Stimulated activated CD8-positive, alpha-beta memory T cell treated with anti-CD3 and anti-CD28 coated beads, Interleukin-7, amount 100 ng/mL, for 24 hours (primary cell): ENCODE results near the gene PLGRKT.
"Not testable (repeated sequence)": the region's sequence is repeated elsewhere in the genome, so short reads cannot be mapped to it uniquely, and the experiment has no call there.

Source experiments
- DNase-seq: peaks from one replicate; pipeline ENCODE4 v3.0.0-alpha.2; 2020; ENCODE audit warnings: low read depth

The PLGRKT gene

DNA sequence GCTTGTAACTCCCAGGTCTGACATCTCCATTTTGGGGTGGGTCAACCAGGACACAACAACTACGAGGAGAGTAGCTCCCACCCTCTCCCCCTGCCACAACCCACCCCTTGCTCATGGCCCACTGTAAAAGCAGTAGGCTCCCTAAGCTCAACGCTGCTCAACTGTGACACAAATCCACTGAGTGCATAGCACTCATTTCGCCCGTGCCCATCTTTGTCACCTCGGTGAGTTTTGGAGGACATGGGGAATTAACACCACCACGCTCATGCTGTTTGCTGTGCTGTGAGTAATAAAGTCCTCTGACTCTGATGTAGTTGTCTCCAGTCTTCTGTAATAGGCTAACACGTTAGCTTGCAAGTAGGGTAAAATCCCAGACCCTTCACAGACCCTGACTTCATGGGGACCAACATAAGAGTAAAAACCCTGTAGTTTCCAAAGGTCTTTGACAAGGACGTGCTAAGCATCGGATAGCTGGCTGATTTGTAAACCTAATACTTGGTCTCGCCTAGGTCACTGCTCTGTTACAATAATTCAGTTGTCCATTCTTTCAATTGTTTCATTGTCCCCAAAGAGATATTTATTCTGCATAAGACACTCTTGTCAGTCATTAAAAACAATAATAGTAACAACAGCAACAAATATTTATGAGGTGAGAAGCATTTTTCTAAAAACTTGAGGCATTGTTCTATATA lies 7.7 kb downstream of the PLGRKT start:
- no peak for DNase-seq

DNA sequence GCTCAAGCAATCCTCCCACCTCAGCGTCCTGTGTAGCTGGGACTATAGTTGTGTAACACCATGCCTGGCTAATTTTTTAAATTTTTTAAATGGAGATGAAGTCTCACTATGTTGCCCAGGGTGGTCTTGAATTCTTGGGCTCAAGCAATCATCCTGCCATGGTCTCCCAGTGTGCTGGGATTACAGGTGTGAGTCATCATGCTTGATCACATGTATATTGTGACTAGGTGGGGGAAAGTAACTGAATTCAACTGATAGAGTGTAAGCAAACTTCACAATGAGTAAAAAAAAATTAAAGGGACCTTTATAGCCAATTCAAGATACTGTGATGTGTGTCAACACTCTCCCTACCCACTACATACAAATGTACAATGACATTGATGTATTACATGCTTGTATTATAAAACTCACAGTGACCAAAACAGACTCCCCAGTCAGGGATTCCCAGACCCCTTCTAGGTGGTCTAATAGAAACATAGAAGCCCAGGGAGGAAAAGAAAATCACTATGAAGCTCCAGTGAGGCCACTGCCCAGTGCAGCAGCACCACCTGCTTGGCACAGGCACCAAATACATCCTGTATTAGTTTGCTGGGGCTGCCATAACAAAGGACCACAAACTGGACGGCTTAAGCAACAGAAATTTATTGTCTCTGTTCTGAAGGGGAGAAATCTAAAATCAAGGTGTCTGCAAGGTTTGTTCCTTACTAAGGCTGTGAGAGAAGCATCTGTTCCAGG lies 8.8 kb downstream of the PLGRKT start:
- DNase-seq, result no peak

DNA sequence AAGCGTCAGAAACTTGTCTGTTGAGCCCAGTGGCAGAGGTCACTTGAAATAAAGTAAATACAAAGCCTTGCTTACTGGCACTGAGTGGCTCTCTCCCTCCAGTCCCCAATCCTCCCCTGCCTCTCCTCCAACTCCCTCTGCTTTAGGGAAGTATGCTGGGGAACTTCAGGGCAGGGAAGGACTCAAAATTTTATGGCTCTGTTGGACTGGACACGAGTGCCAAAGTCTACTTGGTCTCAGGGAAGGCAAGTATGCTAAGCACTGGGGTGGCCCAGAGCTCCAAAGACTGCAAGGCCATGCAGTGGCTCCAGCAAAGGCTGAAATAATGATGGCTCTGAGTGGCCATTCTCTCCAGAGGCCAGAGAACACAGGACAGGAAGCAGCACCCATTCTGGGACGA lies 9.6 kb downstream of the PLGRKT start:
- no peak for DNase-seq

DNA sequence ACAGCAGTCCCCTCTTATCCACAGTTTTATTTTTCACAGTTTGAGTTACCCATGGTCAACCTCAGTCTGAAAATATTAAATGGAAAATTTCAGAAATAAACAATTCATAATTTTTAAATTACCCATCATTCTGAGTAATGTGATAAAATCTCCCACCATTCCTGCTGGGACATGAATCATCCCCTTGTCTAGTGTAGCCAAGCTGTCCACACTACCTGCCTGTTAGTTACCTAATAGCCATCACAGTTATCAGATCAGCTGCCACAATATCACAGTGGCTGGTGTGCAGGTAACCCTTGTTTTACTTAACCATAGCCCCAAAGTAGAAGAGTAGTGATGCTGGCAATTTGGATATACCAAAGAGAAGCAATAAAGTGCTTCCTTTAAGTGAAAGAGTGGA lies 10.7 kb downstream of the PLGRKT start:
- no peak for DNase-seq

DNA sequence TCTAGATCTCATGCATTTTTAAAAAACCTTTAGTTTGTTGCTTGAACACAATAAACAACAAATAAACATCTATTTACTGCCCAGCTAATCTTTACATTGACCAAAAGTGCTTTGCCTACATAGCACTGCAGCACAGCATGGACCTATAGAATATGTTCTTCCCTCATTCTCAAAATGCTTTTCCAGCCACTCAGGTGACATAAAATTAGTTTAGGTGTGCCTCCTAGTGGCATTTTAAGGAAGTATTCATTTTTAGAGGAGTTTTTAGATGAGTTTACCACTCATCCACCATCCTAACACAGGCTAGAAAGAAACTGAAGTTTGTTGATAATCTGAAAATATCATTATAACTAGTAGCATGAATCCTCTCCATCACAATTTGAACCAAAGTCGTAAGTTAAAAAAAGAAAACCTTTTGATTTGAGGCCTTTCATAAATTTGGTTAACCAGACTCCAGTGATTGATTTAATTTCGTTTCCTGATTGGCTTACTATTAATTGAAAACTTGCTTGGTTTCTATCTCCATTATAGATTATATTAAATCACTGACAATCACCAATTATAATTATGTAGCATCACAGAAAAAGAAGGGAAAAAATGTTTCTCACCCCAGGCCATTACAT lies 12.6 kb downstream of the PLGRKT start:
- DNase-seq, result no peak

DNA sequence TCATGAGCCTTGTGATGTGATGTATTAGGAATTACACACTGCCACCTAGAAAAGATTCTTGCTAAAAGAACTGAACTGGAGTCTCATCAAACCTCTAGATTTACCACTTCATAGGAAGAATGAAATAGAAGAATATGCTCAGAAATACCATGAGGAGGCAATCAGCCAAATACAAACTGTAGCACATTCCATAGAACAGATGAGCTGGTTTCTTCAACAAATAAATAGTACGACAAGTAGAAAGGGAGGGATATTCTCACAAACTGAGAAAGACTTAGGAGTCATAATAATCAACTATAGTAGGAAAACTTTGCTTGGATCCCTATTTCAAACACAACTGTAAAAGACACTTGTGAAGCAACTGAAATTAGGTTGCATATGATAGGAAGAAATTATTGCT lies 15.4 kb downstream of the PLGRKT start:
- DNase-seq, result no peak

DNA sequence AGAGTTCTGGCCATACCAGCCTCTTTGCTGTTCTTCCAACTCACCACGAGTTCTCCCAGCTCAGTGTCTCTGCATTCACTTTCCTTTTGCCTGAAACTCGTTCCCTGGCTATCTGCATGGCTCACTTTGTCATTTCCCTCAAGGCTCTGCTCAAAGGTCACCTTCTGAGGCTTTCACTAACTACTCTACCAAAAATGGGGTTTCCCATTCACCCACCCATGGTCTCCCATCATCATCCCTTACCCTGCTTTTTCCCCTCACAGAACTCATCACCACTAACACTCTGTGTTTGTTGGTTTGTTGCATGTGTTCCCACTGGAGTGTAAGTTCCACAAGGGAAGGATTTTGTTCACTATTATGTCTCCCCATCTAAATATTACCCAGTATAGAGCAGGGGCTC lies 16.6 kb downstream of the PLGRKT start:
- DNase-seq, result no peak

DNA sequence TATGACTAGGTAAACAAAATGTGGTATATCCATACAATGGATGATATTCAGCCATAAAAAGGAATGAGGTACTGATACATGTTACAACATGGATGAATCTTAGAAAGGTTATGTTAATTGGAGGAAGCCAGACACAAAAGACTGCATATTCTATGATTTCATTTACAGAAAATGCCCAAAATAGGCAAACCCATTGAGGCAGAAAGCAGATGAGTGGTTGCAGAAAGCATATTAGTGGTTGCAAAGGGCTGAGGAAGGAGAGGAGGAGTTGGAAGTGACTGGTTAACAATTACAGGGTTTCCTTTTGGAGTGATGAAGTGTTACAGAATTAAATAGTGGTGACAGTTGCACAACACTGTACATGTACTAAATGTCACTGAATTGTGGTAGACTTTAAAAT lies 17.7 kb downstream of the PLGRKT start:
- DNase-seq, result no peak

DNA sequence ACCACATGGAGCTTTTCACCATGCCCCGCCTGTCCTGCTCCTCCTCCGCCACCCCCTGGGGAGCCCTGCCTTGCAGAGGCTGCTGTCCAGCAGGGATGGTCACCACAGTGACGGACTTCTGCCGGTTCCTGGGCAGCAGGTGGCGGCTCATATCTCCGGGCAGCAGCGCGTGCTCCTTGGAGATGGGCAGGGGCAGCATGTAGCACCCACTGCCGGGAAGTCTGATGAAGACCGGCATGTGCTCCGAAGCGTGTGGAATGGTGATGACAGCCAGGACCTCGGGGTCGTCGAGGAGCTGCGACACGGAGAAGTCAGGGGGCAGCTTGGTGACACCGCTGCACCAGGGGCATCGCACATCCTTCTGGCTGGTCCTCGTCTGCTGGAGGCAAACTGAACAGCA lies 19.2 kb downstream of the PLGRKT start:
- DNase-seq, result no peak

DNA sequence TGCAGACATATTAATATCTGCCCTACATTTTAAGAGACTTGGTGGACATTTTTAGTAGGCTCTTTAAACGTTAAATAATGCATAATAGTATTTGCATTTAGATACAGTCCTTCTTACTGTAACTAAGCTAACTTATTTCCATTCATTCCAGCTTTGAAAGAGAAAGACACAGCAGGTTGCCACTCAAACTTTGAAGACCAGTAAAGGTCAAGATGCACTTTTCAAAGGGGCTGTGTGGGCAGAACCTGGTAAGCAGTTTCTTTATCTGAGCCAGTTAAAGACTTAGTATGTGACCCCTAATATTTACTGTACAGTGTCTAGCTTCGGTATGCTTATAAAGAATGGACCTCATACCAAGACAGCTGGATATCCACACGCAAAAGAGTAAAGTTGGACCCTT lies 20.8 kb downstream of the PLGRKT start:
- DNase-seq, result no peak

DNA sequence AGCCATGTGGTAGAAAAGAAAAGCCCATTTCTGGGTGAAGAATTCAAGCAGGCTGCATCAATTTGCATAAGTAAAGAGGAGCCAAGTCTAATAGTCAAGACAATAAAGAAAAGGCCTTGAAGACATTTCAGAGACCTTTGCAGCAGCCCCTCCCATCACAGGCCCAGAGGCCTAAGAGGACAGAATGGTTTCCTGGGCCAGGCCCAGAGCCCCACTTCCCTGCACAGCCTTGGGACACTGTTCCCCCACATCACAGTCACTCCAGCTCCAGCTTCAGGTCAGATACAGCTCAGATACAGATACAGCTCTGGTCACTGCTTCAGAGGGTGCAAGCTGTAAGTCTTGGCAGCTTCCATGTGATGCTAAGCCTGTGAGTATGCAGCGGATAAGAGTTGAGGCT lies 29.1 kb downstream of the PLGRKT start:
- no peak for DNase-seq

DNA sequence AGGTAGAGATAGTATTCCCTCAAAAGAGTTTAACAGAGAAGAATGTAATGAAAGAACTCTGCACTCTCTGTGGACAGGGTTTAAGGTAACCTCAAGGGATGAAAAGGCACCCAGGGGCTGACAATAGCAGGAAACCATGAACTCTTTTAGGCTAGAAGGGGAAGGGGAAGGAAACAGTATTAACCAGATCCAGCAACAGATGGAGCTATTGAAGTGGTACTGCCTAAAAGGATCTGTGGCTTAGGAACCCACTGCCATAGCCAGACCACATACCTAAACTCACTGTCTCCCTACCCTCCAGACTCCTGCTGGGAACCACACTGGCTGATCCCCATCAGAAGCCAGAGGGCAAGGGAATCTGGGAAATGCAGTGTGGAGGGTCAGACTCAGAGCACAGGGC lies 35.5 kb downstream of the PLGRKT start:
- no peak for DNase-seq

DNA sequence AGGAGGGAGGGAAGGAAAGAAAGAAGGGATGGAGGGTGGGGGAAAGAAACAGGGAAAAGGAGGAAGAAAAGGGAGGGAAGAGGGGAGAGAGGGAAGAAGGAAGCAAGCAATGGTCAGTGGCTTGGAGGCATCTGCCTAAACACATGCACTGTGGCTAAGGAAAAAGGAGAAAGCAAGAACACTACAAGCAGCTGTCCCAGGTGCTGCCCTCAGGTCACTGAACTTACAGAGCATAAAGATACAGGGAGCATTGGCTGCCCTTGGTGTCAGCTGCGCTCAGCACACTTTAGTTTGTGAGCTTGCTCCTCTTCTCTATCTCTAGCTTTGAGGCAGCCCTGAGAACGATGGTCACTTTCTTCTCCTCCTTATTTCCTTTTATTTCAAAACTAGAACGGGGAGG lies 40.2 kb downstream of the PLGRKT start:
- DNase-seq, result not testable (repeated sequence)

DNA sequence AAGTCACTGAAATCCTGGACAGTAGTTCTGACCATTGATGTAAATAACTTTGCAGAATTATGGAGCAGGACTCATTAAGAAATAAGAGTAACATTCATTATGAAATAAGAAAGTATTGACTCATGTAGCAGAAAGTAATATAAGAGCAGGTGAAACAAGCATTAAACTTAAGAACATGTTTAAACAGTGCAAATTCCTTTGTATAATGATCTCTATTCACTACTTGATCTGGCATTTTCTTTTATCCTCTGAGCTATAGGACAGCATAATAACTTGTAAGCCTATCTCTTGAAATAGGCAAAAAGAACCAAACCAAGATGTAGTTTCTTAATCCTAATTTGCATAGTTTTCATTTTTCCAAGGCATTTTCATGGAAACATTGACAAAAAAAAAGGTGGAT lies 42.3 kb downstream of the PLGRKT start:
- no peak for DNase-seq

DNA sequence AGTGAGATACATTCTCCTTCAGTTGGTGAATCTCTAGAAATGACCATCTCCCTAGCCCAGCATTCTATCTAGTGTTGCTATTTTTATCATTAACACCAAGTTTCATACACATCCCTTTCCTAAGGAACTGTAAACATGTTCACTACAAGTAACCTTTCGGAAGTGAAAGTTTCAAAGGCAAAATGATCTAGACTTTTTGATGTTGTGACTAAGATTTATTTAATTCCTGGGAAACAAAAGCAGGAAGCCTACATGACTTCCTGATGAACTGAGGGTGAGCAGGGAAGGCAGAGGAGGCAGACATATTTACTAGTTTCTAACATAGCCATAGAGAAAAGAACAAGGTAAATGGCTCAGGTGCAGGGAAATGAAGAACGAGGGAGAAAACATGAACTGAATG lies 43.7 kb downstream of the PLGRKT start:
- DNase-seq, result not testable (repeated sequence)

DNA sequence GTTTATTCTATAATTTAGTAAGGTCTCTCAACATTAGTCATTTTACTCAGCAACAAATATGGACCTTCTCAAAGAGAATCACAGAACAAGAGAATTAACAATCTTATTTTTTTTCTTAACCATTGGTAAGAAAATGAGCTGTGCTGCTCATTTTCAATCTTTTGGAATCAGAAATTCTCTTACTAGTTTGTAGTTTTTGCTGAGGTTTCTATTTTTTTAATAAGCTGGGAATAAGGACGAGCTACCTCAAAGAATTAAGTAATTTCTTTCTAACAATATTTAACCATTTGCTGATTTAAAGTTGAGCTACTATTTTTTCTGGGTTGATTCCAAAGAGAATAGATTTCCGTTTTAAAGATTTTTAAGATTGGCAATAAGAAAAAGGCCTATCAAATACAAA lies 44.2 kb downstream of the PLGRKT start:
- DNase-seq, result no peak

DNA sequence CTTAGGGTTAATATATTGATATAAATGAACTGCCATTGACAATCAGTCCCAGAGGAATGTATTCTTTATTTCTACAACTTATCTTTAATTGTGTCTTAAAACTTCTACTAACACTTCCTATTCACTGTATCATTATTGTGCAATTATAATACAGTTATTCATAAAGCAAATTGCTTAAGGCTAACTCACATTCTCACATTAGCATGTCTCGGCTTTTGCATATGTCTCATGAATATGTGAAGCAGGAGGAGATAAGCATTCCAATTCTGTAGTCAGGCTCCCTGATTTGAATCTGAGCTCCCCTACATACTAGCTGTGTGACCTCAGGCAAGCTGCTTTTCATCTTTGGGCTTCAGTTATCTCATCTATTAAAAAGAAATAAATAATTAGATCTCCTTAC lies 45.4 kb downstream of the PLGRKT start:
- DNase-seq, result no peak

DNA sequence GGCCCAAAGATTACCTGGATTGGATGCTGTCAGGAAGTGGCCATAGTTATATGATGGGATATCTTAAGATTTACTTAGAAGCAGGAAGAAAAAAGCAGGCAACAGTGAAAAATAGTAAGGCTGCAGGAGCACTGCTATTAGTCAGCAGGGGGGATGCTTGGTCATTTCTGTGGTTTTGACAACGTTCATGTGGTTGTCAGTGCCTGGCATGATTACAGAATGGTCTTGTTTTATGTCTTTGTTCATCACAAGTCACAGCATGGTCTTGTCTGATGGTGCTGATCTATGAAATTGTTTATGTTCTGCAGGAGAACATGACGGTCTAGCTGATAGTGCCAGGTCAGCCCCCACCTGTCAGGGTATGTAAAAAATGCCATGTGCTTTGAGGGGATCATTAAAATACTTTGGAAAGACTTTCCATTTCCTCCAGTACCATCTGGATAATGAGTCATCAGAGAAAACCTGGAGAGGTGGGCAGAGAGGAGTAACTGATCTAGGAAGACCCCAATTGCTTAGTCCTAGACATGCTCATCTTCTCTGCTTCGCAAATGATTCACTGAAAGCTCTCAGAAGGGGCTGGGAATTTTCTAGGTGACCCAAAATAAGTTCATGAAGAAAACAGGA lies 48.5 kb downstream of the PLGRKT start:
- no peak for DNase-seq

DNA sequence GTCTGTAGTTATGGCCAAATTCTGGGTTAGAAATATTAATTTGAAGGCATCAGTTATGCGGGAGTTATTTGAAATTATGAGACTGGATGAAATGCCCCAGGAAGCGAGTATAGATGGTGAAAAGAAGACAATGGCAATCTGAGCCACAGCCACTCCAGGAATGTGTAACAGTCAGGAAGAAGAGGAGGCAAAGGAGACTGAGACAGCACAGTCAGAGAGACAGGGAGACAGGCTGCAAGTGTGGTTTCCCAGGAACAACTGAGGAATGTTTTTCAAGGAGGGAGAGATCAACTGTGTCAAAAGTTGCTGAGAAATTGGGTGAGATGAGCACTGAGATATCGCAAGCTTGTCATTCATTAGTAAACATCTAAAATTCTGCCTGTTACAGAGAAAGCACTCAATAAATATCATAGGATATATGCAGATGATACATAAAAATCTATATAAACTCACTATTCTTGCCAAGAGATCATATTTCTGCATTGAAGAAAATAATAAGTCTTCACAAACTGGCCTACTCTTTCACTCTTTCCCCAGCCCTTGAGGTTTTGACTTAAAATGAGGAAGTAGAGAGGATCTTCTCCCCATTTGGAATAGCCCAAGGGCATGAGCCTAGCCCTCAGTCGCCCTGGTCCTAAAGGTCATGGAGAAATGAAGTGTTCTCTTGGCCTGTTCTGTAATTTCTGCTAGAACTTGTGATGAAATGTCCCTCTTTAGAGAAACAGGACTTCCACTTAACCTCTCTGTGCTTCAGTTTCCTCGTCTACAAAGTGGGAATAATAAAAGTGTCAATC lies 49.5 kb downstream of the PLGRKT start:
- DNase-seq, result no peak

DNA sequence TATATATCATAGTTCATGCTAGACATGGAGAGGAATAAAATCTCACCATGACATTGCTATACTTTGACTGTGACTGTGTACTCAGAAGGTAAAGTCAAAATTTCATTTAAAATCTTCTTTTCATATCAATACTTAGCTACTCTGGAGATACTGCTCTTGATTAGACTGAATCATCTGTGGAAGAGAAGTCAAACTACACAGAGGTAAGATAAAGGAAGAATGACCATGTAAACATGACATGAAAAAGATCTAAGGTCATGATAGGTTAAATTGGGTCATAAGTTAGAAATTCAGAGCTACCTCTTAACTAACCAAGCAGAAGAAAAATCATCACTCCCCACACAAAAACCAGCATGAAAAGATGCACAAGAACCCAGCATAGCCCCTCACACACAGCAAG lies 53.3 kb downstream of the PLGRKT start:
- DNase-seq, result no peak

DNA sequence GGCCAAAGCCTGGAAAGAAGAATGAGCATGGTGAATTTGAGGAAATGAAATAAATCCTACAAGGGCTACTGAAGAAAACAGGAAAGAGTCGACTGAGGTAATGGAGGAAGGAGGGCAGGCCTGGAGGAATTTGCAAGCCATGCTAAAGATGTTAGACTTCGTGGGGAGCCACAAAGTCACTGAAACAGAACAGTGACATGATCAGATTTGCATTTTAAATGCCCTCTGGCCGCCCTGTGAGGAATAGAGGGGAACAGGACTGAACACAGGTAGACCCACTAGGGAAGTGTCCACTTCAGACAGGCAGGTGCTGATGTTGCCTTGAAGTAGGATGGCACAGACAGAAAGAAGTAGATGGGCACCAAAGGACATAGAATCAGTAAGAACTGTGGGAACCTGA lies 55.2 kb downstream of the PLGRKT start:
- DNase-seq, result no peak

DNA sequence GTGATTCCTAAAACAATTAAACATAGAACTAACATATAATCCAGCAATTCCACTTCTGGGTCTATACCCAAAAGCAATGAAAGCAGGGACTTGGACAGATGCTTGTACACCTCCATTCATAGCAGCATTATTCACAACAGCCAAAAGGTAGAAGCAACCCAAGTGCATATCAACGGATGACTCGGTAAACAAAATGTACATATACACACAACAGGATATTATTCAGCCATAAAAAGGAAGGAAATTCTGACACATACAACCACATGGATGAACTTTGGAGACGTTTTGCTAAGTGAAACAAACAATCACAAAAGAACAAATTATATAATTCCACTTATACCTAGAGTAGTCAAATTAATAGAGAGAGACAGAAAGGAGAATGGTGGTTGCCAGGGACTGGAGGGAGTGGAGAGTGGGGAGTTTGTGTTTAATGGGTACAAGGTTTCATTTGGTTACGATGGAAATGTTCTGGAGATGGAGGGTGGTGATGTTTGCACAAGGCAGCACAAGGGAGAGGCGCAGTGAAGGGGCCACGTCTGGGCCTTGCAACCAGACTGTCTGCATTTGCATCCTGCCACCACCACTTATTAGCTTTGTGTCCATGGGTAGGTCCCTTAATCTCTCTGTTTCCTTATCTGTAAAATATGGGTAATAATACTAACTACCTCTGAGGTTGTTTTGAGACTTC lies 61.8 kb downstream of the PLGRKT start:
- DNase-seq, result no peak
